HEK293 (cell line): ENCODE data around the gene TBC1D5.

Experiments
- CTCF ChIP-seq: fragments of 450-650 bp; formaldehyde crosslinking; IDR thresholded peaks from 2 replicates; pipeline ENCODE4 v1.5.1; 2016; ENCODE audit warnings: missing biosample characterization, missing genetic modification characterization
- PRDM6 ChIP-seq: fragments of 450-650 bp; formaldehyde crosslinking; IDR thresholded peaks from 2 replicates; pipeline ENCODE4 v1.5.1; 2017; ENCODE audit warnings: missing biosample characterization, missing genetic modification characterization
- ZBTB7A ChIP-seq: fragments of 450-650 bp; formaldehyde crosslinking; IDR thresholded peaks from 2 replicates; pipeline ENCODE4 v1.5.1; 2016; ENCODE audit warnings: low read depth, missing biosample characterization, missing genetic modification characterization
- ZNF239 ChIP-seq: fragments of 450-650 bp; formaldehyde crosslinking; IDR thresholded peaks from 2 replicates; pipeline ENCODE4 v1.5.1; 2016; ENCODE audit warnings: missing biosample characterization, missing genetic modification characterization
- ZNF37A ChIP-seq: fragments of 450-650 bp; IDR thresholded peaks from 2 replicates; pipeline ENCODE4 v1.5.1; 2018; ENCODE audit warnings: missing biosample characterization, missing genetic modification characterization
- ZNF530 ChIP-seq: fragments of 450-650 bp; formaldehyde crosslinking; IDR thresholded peaks from 2 replicates; pipeline ENCODE4 v1.5.1; 2016; ENCODE audit warnings: low read depth, missing biosample characterization, missing genetic modification characterization
- ZNF600 ChIP-seq: fragments of 450-650 bp; formaldehyde crosslinking; IDR thresholded peaks from 2 replicates; pipeline ENCODE4 v1.5.1; 2016; ENCODE audit warnings: missing biosample characterization, missing genetic modification characterization

GRCh38 chr3:17546500-17547255, 195.8 kb downstream of the TBC1D5 start:
- TF ChIP-seq CTCF (tag by site-specific recombination) (no peak), ZBTB7A (tag by site-specific recombination) (no peak), ZNF600 (tag by site-specific recombination) (no peak), ZNF239 (tag by site-specific recombination) (no peak), ZNF37A (no peak), ZNF530 (tag by site-specific recombination) (no peak), PRDM6 (no peak)
